Breast epithelium (tissue), 3 donors: ENCODE results near the gene UQCRHL.

Source experiments
- POLR2A ChIP-seq: fragments of 450-650 bp; IDR thresholded peaks from one replicate; pipeline ENCODE4 v1.6.1; 2016; ENCODE audit warnings: antibody characterized with exemption, mild to moderate bottlenecking, moderate library complexity
- POLR2AphosphoS5 ChIP-seq, 3 donors: sonication (generic); formaldehyde crosslinking; IDR thresholded peaks; one replicate each; pipeline ENCODE4 v1.6.1; 2017; ENCODE audit warnings: antibody characterized with exemption in 3 of 3
- TF ChIP-seq, protein P1 (sequence below), 3 donors: fragments of 450-650 bp; IDR thresholded peaks; one replicate each; pipeline ENCODE4 v1.5.1; 2016 to 2017; ENCODE audit warnings: antibody characterized with exemption in 3 of 3, mild to moderate bottlenecking in 3 of 3, moderate library complexity in 3 of 3

DNA sequence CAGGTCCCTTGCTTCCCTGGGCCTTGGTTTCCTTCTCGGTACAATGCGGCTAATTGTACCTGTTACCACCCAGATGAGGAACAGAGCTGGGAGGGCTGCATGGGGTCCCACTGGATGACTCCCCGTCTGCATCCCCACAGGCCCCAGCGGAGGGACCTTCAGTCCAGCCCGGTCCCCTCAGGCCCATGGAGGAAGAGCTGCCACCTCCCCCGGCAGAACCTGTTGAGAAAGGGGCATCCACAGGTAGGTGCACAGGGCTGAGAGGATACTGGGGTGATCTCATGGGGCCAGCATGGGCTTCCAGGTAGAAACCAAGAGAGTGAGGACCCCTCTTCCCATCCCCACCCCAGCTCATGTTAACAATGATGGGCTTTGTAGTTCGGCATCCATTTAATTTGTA is 39.1 kb downstream of the UQCRHL start:
- TF ChIP-seq, protein P1, sequence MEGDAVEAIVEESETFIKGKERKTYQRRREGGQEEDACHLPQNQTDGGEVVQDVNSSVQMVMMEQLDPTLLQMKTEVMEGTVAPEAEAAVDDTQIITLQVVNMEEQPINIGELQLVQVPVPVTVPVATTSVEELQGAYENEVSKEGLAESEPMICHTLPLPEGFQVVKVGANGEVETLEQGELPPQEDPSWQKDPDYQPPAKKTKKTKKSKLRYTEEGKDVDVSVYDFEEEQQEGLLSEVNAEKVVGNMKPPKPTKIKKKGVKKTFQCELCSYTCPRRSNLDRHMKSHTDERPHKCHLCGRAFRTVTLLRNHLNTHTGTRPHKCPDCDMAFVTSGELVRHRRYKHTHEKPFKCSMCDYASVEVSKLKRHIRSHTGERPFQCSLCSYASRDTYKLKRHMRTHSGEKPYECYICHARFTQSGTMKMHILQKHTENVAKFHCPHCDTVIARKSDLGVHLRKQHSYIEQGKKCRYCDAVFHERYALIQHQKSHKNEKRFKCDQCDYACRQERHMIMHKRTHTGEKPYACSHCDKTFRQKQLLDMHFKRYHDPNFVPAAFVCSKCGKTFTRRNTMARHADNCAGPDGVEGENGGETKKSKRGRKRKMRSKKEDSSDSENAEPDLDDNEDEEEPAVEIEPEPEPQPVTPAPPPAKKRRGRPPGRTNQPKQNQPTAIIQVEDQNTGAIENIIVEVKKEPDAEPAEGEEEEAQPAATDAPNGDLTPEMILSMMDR (IDR thresholded peaks at IDR 0.05), result no peak
- TF ChIP-seq POLR2AphosphoS5 (IDR thresholded peaks at IDR 0.05), result no peak
- TF ChIP-seq POLR2A, result no peak
